T-helper 22 cell (primary cell): ENCODE measurements around the gene ZRANB1.

Experiments used
- DNase-seq: peaks from one replicate; pipeline ENCODE4 v3.0.0-alpha.2; 2020; ENCODE audit warnings: low read depth

Gene ZRANB1

DNA sequence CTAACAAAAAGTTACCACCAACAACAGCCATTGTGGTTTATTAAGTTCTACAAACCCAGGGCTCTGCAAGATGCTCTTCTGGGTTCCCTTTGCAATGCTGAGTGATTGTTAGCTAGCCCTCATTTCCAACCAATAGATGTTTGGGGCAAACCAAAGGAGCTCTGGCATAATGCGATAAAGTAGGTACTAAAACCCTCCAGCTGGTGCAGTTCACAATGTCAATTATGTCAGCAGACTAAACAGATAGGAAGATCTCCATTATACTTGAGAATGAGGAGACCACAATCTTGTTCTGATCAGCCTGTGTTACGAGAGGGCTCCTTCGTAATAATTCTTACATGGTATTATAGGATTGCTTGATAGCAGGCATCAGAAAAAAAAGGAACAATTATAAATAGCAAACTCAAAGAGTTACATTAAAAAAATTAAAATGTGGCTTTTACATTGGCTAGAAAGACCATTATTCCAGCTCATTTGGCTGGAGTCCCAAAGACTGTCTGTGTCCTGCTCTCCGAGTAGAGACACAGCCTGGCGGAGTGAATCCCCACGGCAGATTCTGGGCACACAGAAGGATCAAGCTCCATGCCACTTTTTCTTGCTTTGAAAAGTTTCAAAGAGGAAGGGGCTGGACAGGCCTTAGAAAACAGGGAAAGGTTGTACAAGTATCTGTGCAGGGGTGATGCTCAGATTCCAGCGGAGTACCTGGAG is 93.8 kb downstream of the ZRANB1 start:
- no peak for DNase-seq

DNA sequence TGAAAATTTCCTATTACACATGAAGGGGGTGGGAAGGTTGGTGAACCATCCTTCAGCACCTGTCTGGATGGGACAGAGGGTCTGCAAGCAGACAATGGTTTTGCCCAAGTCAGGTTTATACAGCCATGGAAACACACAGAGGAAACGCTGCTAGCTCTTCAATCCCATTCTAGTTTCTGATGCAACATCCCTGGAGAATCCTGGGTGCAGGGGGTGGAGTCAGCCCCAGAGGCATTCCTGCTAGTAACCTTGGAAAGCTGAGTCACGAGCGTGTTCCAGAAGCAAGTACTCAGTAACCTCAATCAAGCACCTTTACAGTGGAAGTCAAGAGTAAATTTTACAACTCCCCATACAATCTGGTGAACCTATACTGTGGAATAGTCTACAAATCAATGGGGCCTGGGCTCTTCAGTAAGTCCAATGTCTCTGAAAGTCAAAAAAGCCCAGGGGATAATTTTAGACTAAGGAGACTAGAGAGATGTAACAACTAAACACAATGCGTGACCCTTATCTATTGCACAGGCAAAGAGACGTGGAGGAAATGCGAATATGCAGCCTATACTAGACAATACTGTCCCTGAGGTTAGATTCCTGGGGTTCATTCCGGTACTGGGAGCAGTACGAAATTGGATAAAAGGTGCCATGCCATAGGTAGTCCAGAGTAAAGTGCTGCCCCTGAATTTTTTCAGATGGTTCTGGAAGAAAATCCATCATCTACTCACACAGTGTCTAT is 95.4 kb downstream of the ZRANB1 start:
- no peak for DNase-seq
